Natural killer cell (primary cell): ENCODE results near the gene GFER. TPM values are rescaled to one million over a fixed set of nuclear protein-coding genes. Genes with fewer than 3 reads are reported as not detected.
"Not testable (repeated sequence)": the region's sequence is repeated elsewhere in the genome, so short reads cannot be mapped to it uniquely, and the experiment has no call there.

Experiments
- ATAC-seq, 3 donors: fragments of 150-1000 bp in 2 of 3; fragments of 200-7000 bp in 1 of 3; cut with Tn5 transposase; 1 replicate in 1 of 3; 2 replicates in 2 of 3; pipeline ENCODE4 v1.10.0; 2021; ENCODE audit warnings: mild to moderate bottlenecking in 2 of 3, moderate library complexity in 2 of 3
- DNase-seq, 2 donors: peaks; one replicate each; pipeline versions ENCODE4 v3.0.0 to v3.0.0-alpha.2; 2013 to 2021; ENCODE audit warnings: mixed read lengths in 1 of 2
- H3K27ac ChIP-seq: one replicate; pipeline ENCODE4 v1.5.1; 2013; ENCODE audit warnings: mild to moderate bottlenecking, low read length
- H3K27me3 ChIP-seq: one replicate; pipeline ENCODE4 v1.6.1; 2013; ENCODE audit warnings: low read length; ENCODE audit not compliant: control insufficient read depth, insufficient read depth
- H3K36me3 ChIP-seq: one replicate; pipeline ENCODE4 v1.6.1; 2013; ENCODE audit warnings: low read length; ENCODE audit not compliant: control insufficient read depth, insufficient read depth
- H3K4me1 ChIP-seq: one replicate; pipeline ENCODE4 v1.6.1; 2013; ENCODE audit warnings: low read length; ENCODE audit not compliant: control insufficient read depth, insufficient read depth
- H3K4me3 ChIP-seq: one replicate; pipeline ENCODE4 v1.5.1; 2013; ENCODE audit warnings: low read length
- H3K9me3 ChIP-seq: one replicate; pipeline ENCODE4 v1.6.1; 2013; ENCODE audit warnings: low read length; ENCODE audit not compliant: control insufficient read depth, insufficient read depth
- H3K27ac Mint-ChIP-seq, 2 donors: one replicate each; pipeline ENCODE4 v1.8.0; 2022; ENCODE audit warnings: mild to moderate bottlenecking in 2 of 2, mixed read lengths in 2 of 2, moderate library complexity in 1 of 2
- H3K27me3 Mint-ChIP-seq, 2 donors: one replicate each; pipeline ENCODE4 v1.8.0; 2022; ENCODE audit warnings: low read depth in 2 of 2, mixed read lengths in 2 of 2
- H3K36me3 Mint-ChIP-seq: one replicate; pipeline ENCODE4 v1.8.0; 2022; ENCODE audit warnings: mixed read lengths
- H3K4me1 Mint-ChIP-seq, 2 donors: one replicate each; pipeline ENCODE4 v1.8.0; 2022; ENCODE audit warnings: mixed read lengths in 2 of 2
- H3K4me3 Mint-ChIP-seq: one replicate; pipeline ENCODE4 v1.8.0; 2022; ENCODE audit warnings: mild to moderate bottlenecking, moderate library complexity, mixed read lengths
- H3K9me3 Mint-ChIP-seq, 2 donors: one replicate each; pipeline ENCODE4 v1.8.0; 2022; ENCODE audit warnings: mixed read lengths in 2 of 2
- CTCF ChIP-seq: fragments of 200-600 bp; IDR thresholded peaks from one replicate; pipeline ENCODE4 v1.8.0; 2022; ENCODE audit warnings: antibody characterized with exemption
- WGBS: methylation state at CpG from one replicate; pipeline ENCODE4 v1.1.7; 2013; ENCODE audit warnings: missing lambda C conversion rate; ENCODE audit not compliant: insufficient coverage; 5-methylcytosine and 5-hydroxymethylcytosine counted together
- intact Hi-C: fragments of 100-400 bp; cut with micrococcal nuclease; formaldehyde crosslinking; loops from one replicate; pipeline ENCODE4 v1.14.2; 2022
- total RNA-seq, 4 donors: library from RNA; stranded (reverse); fragments of 120-200 nt in 1 of 4; gene quantifications; one replicate each; pipeline versions ENCODE4 v1.2.3 to v1.2.4, GENCODE V29; 2013 to 2022

Gene GFER
- total RNA-seq, 3 donors from 2014 or later (not counting 1 experiment from before 2014, with no cell fraction given): 23.8 to 29.5 (median 24.6) TPM

GRCh38 chr16:1938910-1939309 lies 45.1 kb upstream of the GFER start:
- no peaks in the 10 kb centered on the region for H3K9me3 Mint-ChIP-seq
- 92% methylated on average over 17 of the region's 17 CpGs for WGBS
- Histone ChIP-seq H3K27ac (no peak overlapping the region), H3K4me3 (no peak overlapping the region), H3K4me1 (peaks cover 32% of the 10 kb centered on the region), H3K36me3 (peaks cover 15% of the 10 kb centered on the region), H3K9me3 (no peaks in the 10 kb centered on the region), H3K27me3 (no peaks in the 10 kb centered on the region)
- TF ChIP-seq CTCF: no peak
- no peaks in the 10 kb centered on the region for H3K36me3 Mint-ChIP-seq
- ATAC-seq (no peak), DNase-seq (no peak)
- H3K27me3 Mint-ChIP-seq: no peaks in the 10 kb centered on the region
- intact Hi-C loops: no loop called here
- H3K4me3 Mint-ChIP-seq: no peak overlapping the region
- H3K4me1 Mint-ChIP-seq: peaks cover 0 to 21% of the 10 kb centered on the region in 2 donors
- H3K27ac Mint-ChIP-seq: no peak overlapping the region

GRCh38 chr16:1939833-1940232 lies 44.2 kb upstream of the GFER start:
- H3K9me3 Mint-ChIP-seq, intact Hi-C loops, H3K27ac Mint-ChIP-seq, ATAC-seq, H3K9me3 ChIP-seq, H3K36me3 Mint-ChIP-seq, DNase-seq, H3K27me3 Mint-ChIP-seq, H3K27ac ChIP-seq, H3K4me3 Mint-ChIP-seq, H3K4me3 ChIP-seq, H3K27me3 ChIP-seq: not testable (repeated sequence)
- peaks cover 6 to 24% of the 10 kb centered on the region in 2 donors for H3K4me1 Mint-ChIP-seq
- Histone ChIP-seq H3K4me1 (peaks cover 32% of the 10 kb centered on the region), H3K36me3 (peaks cover 15% of the 10 kb centered on the region)
- WGBS: 98% methylated on average over 8 of the region's 8 CpGs

GRCh38 chr16:1940273-1941161 lies 43.5 kb upstream of the GFER start:
- intact Hi-C loops: no loop called here
- H3K4me1 Mint-ChIP-seq: peaks cover 6 to 24% of the 10 kb centered on the region in 2 donors
- no peak overlapping the region for H3K4me3 ChIP-seq
- TF ChIP-seq CTCF: no peak
- peaks cover 32% of the 10 kb centered on the region for H3K4me1 ChIP-seq
- H3K27me3 Mint-ChIP-seq: no peaks in the 10 kb centered on the region
- no peak overlapping the region for H3K27ac Mint-ChIP-seq
- no peak for ATAC-seq
- H3K36me3 ChIP-seq: peaks cover 15% of the 10 kb centered on the region
- DNase-seq: no peak
- H3K9me3 Mint-ChIP-seq: no peaks in the 10 kb centered on the region
- 91% methylated on average over 23 of the region's 23 CpGs for WGBS
- H3K4me3 Mint-ChIP-seq: no peak overlapping the region
- no peaks in the 10 kb centered on the region for H3K27me3 ChIP-seq
- H3K9me3 ChIP-seq: no peaks in the 10 kb centered on the region
- no peak overlapping the region for H3K27ac ChIP-seq
- no peaks in the 10 kb centered on the region for H3K36me3 Mint-ChIP-seq

GRCh38 chr16:1941162-1942046 lies 42.6 kb upstream of the GFER start:
- no peak for TF ChIP-seq CTCF
- H3K9me3 Mint-ChIP-seq: no peaks in the 10 kb centered on the region
- Histone ChIP-seq H3K9me3 (no peaks in the 10 kb centered on the region), H3K27ac (no peak overlapping the region), H3K36me3 (peaks cover 15% of the 10 kb centered on the region), H3K4me1 (peaks cover 32% of the 10 kb centered on the region), H3K4me3 (no peak overlapping the region), H3K27me3 (no peaks in the 10 kb centered on the region)
- intact Hi-C loops: no loop called here
- H3K4me3 Mint-ChIP-seq: peak overlapping the region; percentile 90
- no peaks in the 10 kb centered on the region for H3K27me3 Mint-ChIP-seq
- WGBS: 94% methylated on average over 30 of the region's 30 CpGs
- no peak for ATAC-seq
- no peak overlapping the region for H3K27ac Mint-ChIP-seq
- H3K4me1 Mint-ChIP-seq: peaks cover 6 to 24% of the 10 kb centered on the region in 2 donors
- no peak for DNase-seq
- no peaks in the 10 kb centered on the region for H3K36me3 Mint-ChIP-seq
